ENCODE measurements around the gene VEGFA.

GRCh38 chr6:43774776-43775534 lies 4.9 kb downstream of the VEGFA start:
- TF ChIP-seq, protein P1, sequence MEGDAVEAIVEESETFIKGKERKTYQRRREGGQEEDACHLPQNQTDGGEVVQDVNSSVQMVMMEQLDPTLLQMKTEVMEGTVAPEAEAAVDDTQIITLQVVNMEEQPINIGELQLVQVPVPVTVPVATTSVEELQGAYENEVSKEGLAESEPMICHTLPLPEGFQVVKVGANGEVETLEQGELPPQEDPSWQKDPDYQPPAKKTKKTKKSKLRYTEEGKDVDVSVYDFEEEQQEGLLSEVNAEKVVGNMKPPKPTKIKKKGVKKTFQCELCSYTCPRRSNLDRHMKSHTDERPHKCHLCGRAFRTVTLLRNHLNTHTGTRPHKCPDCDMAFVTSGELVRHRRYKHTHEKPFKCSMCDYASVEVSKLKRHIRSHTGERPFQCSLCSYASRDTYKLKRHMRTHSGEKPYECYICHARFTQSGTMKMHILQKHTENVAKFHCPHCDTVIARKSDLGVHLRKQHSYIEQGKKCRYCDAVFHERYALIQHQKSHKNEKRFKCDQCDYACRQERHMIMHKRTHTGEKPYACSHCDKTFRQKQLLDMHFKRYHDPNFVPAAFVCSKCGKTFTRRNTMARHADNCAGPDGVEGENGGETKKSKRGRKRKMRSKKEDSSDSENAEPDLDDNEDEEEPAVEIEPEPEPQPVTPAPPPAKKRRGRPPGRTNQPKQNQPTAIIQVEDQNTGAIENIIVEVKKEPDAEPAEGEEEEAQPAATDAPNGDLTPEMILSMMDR (IDR thresholded peaks at IDR 0.05; ENCODE audit: low read depth, low read length) = peak; percentile 78
- TF ChIP-seq EZH2phosphoT487 (IDR thresholded peaks at IDR 0.05; ENCODE audit: low read depth) = no peak

Data from OCI-LY3 (cell line).